GM21515 (cell line): Measurements from ENCODE around the gene GNB4.

Experiments used
- ATAC-seq: cut with Tn5 transposase; IDR thresholded peaks from one replicate; pipeline ENCODE4 v1.9.1; 2021; ENCODE audit not compliant: unreplicated experiment

Gene GNB4

GRCh38 chr3:179451265-179452175, at the start of gene GNB4:
Gene GNB4 (minus strand): TSS chr3:179451470. CDS start chr3:179426200, 25,270 bp downstream.
- ATAC-seq: peak; percentile 84

- no peak for ATAC-seq
These were observed 44.2 kb upstream of the GNB4 start for GRCh38 chr3:179495483-179495882.

GRCh38 chr3:179493260-179493659, 42.0 kb upstream of the GNB4 start:
- ATAC-seq: no peak

GRCh38 chr3:179488213-179488612, 36.9 kb upstream of the GNB4 start:
- no peak for ATAC-seq

GRCh38 chr3:179486806-179487205, 35.5 kb upstream of the GNB4 start:
- ATAC-seq: no peak

- ATAC-seq: no peak
These were observed 31.6 kb upstream of the GNB4 start for GRCh38 chr3:179482857-179483256.

- no peak for ATAC-seq
These were observed 24.9 kb upstream of the GNB4 start for GRCh38 chr3:179476215-179476614.

GRCh38 chr3:179474480-179474879, 23.2 kb upstream of the GNB4 start:
- no peak for ATAC-seq

- ATAC-seq: peak; percentile 61
These were observed 22.3 kb upstream of the GNB4 start for GRCh38 chr3:179473565-179473964.

- no peak for ATAC-seq
These were observed 13.2 kb upstream of the GNB4 start for GRCh38 chr3:179464323-179465092.

GRCh38 chr3:179463319-179463718, 12.0 kb upstream of the GNB4 start:
- ATAC-seq: no peak

- ATAC-seq: no peak
These were observed 9.0 kb upstream of the GNB4 start for GRCh38 chr3:179460260-179460659.

- ATAC-seq: no peak
These were observed 4.7 kb upstream of the GNB4 start for GRCh38 chr3:179455954-179456353.

- no peak for ATAC-seq
These were observed 3.6 kb upstream of the GNB4 start for GRCh38 chr3:179454887-179455286.

- no peak for ATAC-seq
These were observed 2.7 kb upstream of the GNB4 start for GRCh38 chr3:179453967-179454366.

- no peak for ATAC-seq
These were observed 1.6 kb upstream of the GNB4 start for GRCh38 chr3:179452872-179453271.

- no peak for ATAC-seq
These were observed 900 bp upstream of the GNB4 start for GRCh38 chr3:179452176-179452564.

- ATAC-seq: peak; percentile 51
These were observed 387 bp downstream of the GNB4 start for GRCh38 chr3:179450901-179451264.

- no peak for ATAC-seq
These were observed 989 bp downstream of the GNB4 start for GRCh38 chr3:179450261-179450701.

GRCh38 chr3:179449636-179450035, 1.6 kb downstream of the GNB4 start:
- no peak for ATAC-seq

GRCh38 chr3:179447251-179447650, 4.0 kb downstream of the GNB4 start:
- ATAC-seq: no peak

- ATAC-seq: no peak
These were observed 4.8 kb downstream of the GNB4 start for GRCh38 chr3:179446501-179446900.
